Measurements from ENCODE around the gene AKT1S1.
A peak's percentile ranks its signal among the peaks of the same experiment; 100 is the strongest.

The AKT1S1 gene

GRCh38 chr19:49883094-49883493 lies 5.9 kb upstream of the AKT1S1 start:
- DNase-seq (ENCODE audit: low read depth in 2 of 2) = no peak

DNA sequence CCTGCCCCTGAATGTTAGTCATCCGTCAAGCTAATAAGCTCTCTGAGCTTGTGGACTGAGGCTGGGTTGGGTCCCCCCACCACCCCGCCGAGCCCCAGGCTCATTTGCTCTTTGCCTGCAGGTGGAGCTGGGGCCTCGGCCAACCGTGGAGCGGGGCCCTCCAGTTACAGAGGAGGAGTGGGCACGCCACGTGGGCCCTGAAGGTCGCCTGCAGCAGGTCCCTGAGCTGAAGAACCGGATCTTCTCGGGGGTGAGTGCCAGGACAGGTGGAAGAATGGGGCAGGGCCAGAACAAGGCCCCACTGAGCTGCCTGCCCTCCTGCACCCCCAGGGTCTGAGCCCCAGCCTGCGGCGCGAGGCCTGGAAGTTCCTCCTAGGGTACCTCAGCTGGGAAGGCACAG lies 5.5 kb upstream of the AKT1S1 start:
- DNase-seq (ENCODE audit: low read depth in 2 of 2) = no peak

DNA sequence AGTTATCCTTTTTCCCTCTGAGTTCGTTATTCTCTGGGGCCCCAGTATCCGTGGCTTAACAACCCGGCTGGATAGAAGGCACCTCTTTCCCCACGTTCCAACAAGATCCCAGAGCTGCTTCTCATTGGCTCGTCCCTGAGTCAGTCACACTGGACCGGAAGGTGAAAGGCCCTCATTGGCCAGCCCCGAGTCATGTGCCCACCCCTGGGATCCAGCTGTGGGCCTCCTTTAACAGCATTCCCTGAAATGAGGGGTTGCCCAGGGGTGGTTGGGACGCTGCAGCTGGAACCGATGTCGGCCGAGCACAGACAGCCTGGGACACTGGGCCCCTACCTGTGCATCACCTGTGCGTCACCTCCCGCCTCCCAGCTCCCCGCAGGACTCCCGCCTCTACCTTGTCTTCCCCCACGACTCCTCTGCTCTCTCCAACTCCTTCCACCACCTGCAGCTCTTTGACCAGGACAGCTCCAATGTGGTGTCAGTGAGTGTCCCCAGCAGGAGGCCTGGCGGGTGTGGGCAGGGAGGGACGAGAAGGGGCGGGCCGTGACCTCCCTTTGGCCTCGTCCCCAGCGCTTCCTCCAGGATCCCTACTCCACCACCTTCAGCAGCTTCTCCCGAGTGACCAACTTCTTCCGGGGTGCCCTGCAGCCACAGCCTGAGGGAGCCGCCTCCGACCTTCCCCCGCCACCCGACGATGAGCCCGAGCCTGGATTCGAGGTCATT lies 4.7 kb upstream of the AKT1S1 start:
- no peak for DNase-seq (ENCODE audit: low read depth in 2 of 2)

DNA sequence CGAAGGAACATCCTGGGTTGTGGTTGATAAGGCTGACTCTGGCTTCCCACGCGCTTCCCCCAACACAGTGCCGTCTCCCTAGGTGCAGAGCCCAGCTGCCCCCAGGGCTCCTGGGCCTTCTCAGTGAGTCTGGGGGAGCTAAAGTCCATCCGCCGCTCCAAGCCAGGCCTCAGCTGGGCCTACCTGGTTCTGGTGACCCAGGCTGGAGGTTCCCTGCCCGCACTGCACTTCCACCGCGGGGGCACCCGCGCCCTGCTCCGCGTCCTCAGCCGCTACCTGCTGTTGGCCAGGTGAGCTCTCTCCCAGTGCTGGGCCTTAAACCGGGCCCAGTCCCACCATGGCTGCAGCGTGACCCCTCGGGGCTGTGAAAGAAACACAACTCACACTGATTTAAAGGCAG lies 4.0 kb upstream of the AKT1S1 start:
- DNase-seq (ENCODE audit: low read depth in 2 of 2) = no peak

GRCh38 chr19:49880162-49880869 lies 3.2 kb upstream of the AKT1S1 start:
- DNase-seq (ENCODE audit: low read depth in 2 of 2) = no peak

GRCh38 chr19:49879243-49879963 lies 2.2 kb upstream of the AKT1S1 start:
- DNase-seq (ENCODE audit: low read depth in 2 of 2) = no peak

DNA sequence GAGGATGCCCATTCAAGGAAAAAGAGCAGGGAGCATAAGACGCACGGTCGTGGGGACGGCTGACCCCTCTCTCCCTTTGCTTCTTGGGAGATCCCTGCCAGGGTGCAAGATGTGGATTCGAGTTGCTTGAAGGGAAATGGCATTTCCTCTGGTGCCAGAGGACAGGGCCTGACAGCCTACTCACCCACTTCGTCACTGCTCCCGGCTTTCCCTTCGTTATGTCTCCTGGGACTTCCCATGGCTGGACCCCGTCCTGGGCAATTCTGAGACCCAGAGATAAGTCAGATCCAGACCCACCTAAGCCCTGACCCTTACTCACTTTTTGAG lies 1.6 kb upstream of the AKT1S1 start:
- DNase-seq (ENCODE audit: low read depth in 2 of 2) = no peak

GRCh38 chr19:49877879-49878743 lies 956 bp upstream of the AKT1S1 start:
- peak; percentile 99 for DNase-seq (ENCODE audit: low read depth in 2 of 2)

- peak; percentile 93 to 96 for DNase-seq (ENCODE audit: low read depth in 2 of 2)
These were observed 634 bp downstream of the AKT1S1 start for GRCh38 chr19:49876422-49877019.

- peak in 1 of 2 donors; percentile 49 for DNase-seq (ENCODE audit: low read depth in 2 of 2)
These were observed 1.2 kb downstream of the AKT1S1 start for GRCh38 chr19:49875857-49876421.

- DNase-seq (ENCODE audit: low read depth in 2 of 2) = no peak
These were observed 2.0 kb downstream of the AKT1S1 start for GRCh38 chr19:49875177-49875576.

DNA sequence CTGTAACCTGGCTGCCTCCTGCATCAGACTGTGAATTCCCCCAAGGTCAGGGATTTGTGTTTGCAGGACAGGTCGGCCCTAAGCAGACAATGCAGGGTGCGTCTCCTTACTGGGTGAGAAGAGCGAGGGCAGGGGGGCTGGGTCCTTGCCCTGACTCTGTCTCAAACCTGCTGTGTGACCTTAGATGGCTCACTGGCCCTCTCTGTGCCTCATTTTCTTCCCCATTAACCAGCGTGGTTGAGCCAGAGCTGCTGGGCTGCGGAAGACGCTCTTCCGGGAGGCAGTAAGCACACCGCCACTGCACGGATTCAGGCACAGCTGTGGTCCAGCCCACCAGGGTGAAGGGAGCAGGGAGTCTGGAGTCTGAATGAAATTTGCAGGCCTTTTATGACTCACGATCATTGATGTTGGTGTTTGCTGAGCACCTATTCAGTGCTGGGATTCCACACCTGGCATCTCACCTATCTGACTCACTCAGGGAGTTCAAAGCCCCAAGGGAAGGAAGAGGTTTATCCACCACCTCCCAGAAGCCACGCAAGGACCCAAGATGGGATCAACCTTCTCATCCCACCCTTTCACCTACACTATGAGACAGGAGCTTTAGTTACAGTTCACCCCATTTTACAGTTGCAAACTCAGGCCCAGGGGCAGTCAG lies 2.5 kb downstream of the AKT1S1 start:
- no peak for DNase-seq (ENCODE audit: low read depth in 2 of 2)

- DNase-seq (ENCODE audit: low read depth in 2 of 2) = no peak
These were observed 3.3 kb downstream of the AKT1S1 start for GRCh38 chr19:49873834-49874233.

DNA sequence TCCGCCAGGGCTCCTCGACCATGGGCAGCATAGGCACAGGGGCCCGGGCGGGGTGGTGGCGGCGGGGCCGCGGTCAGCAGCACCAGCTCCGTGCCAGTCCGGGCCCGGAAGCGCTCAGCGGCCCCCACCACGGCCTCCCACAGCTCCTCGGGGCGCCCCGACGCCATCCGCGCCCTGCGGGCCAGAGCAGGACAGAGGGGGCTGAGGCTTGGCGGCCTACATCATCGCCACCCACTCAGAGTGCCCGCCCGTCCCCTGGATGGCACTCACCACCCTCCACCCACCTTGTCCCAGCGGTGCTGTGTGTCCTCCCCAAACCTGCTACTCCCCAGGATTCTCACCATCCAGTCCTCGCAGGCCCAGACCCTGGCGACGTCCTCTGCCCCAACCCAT lies 4.0 kb downstream of the AKT1S1 start:
- DNase-seq (ENCODE audit: low read depth in 2 of 2) = no peak

- DNase-seq (ENCODE audit: low read depth in 2 of 2) = no peak
These were observed 4.7 kb downstream of the AKT1S1 start for GRCh38 chr19:49872245-49873128.

- no peak for DNase-seq (ENCODE audit: low read depth in 2 of 2)
These were observed 5.7 kb downstream of the AKT1S1 start for GRCh38 chr19:49871349-49871985.

DNA sequence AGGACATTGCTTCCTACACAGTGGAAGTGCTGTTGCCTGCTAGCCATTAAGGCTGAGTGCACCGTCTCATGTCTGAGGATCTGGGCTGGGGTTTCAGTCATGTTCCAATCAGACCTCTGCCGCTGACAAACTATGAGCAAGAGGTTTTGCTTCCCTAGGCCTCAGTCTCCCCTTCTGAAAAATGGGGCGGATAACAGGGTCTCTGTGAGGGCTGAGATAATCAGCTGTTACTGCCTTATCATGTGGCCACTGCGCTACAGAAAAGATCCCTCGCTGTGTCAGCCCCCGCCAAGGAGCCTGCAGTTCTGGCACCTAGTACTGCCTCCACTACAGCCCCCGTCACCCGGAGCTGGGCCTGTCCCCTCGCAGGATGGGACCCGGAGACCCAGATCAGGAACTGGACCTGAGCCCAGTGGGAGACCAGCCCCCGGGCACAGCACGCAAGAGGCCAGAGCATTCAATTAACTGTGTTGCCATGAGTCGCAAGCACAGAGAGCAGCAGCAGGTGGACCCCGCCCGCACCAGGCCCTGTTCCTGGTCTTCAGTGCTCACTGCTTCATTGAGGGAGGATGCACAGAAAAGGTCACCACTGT lies 6.8 kb downstream of the AKT1S1 start:
- no peak for DNase-seq (ENCODE audit: low read depth in 2 of 2)

GRCh38 chr19:49869484-49870308 lies 7.5 kb downstream of the AKT1S1 start:
- DNase-seq (ENCODE audit: low read depth in 2 of 2) = peak; percentile 74 to 86

Measured in stimulated activated CD8-positive, alpha-beta memory T cell treated with anti-CD3 and anti-CD28 coated beads, Interleukin-2, amount 100 ng/mL, for 48 hours (primary cell).